HG03025 (cell line): ENCODE results near the gene SPOCK3.

Experiments used
- ATAC-seq: cut with Tn5 transposase; IDR thresholded peaks from one replicate; pipeline ENCODE4 v1.9.1; 2021; ENCODE audit warnings: mild to moderate bottlenecking, moderate library complexity; ENCODE audit not compliant: unreplicated experiment, low FRiP score

SPOCK3 gene

GRCh38 chr4:167177925-167178324 is 56.4 kb downstream of the SPOCK3 start:
- no peak for ATAC-seq

GRCh38 chr4:167176723-167177367 is 57.4 kb downstream of the SPOCK3 start:
- no peak for ATAC-seq

- ATAC-seq = no peak
Measured at GRCh38 chr4:167171928-167172327, 62.4 kb downstream of the SPOCK3 start.

GRCh38 chr4:167168611-167169010 is 65.7 kb downstream of the SPOCK3 start:
- no peak for ATAC-seq

- ATAC-seq = no peak
Measured at GRCh38 chr4:167150587-167150986, 83.7 kb downstream of the SPOCK3 start.

GRCh38 chr4:167144605-167145004 is 89.7 kb downstream of the SPOCK3 start:
- no peak for ATAC-seq

- ATAC-seq = no peak
Measured at GRCh38 chr4:167143018-167143417, 91.3 kb downstream of the SPOCK3 start.

- no peak for ATAC-seq
Measured at GRCh38 chr4:167136270-167136669, 98.0 kb downstream of the SPOCK3 start.

- ATAC-seq = no peak
Measured at GRCh38 chr4:167129146-167129545, 105.1 kb downstream of the SPOCK3 start.

GRCh38 chr4:167119392-167119791 is 114.9 kb downstream of the SPOCK3 start:
- ATAC-seq = no peak

GRCh38 chr4:167117273-167117672 is 117.0 kb downstream of the SPOCK3 start:
- ATAC-seq = no peak

GRCh38 chr4:167114416-167114971 is 119.8 kb downstream of the SPOCK3 start:
- ATAC-seq = no peak

- ATAC-seq = no peak
Measured at GRCh38 chr4:167111622-167112021, 122.7 kb downstream of the SPOCK3 start.

GRCh38 chr4:167111092-167111491 is 123.2 kb downstream of the SPOCK3 start:
- ATAC-seq = no peak

GRCh38 chr4:167109859-167110258 is 124.4 kb downstream of the SPOCK3 start:
- ATAC-seq = no peak

- ATAC-seq = no peak
Measured at GRCh38 chr4:167105857-167106256, 128.4 kb downstream of the SPOCK3 start.

GRCh38 chr4:167102475-167102874 is 131.8 kb downstream of the SPOCK3 start:
- no peak for ATAC-seq

GRCh38 chr4:167101035-167101434 is 133.3 kb downstream of the SPOCK3 start:
- ATAC-seq = no peak

GRCh38 chr4:167100120-167100519 is 134.2 kb downstream of the SPOCK3 start:
- ATAC-seq = peak; percentile 81

- peak; percentile 69 for ATAC-seq
Measured at GRCh38 chr4:167088115-167088514, 146.2 kb downstream of the SPOCK3 start.

- no peak for ATAC-seq
Measured at GRCh38 chr4:167084321-167084720, 150.0 kb downstream of the SPOCK3 start.

- no peak for ATAC-seq
Measured at GRCh38 chr4:167079762-167080161, 154.5 kb downstream of the SPOCK3 start.
